Neuron (in vitro differentiated cells): ENCODE data around the gene LRP8.

Source experiments
- H2AFZ ChIP-seq: one replicate; pipeline ENCODE4 v1.6.1; 2013; ENCODE audit warnings: low read depth, mild to moderate bottlenecking, inconsistent platforms, low read length, moderate library complexity
- H3K27me3 ChIP-seq: one replicate; pipeline ENCODE4 v1.6.1; 2013; ENCODE audit warnings: low read length; ENCODE audit not compliant: insufficient read depth
- H3K36me3 ChIP-seq: one replicate; pipeline ENCODE4 v1.6.1; 2013; ENCODE audit warnings: low read length; ENCODE audit not compliant: insufficient read depth
- H3K4me1 ChIP-seq: one replicate; pipeline ENCODE4 v1.6.1; 2013; ENCODE audit warnings: low read length; ENCODE audit not compliant: insufficient read depth
- H3K4me3 ChIP-seq: 2 replicates; pipeline ENCODE4 v1.5.1; 2013; ENCODE audit warnings: mild to moderate bottlenecking, low read length, moderate library complexity
- H3K9me3 ChIP-seq: one replicate; pipeline ENCODE4 v1.6.1; 2013; ENCODE audit warnings: low read length

LRP8 gene

GRCh38 chr1:53328009-53328461, at the start of gene LRP8:
TSS of gene LRP8 (minus strand) at chr1:53328070. CDS start at chr1:53327912, 158 bp downstream.
- Histone ChIP-seq H3K4me3 (peak within 1 kb of the TSS; percentile 78), H2AFZ (peak within 1 kb of the TSS; percentile 76), H3K4me1 (peaks cover 16% of the 10 kb centered on the region), H3K36me3 (peaks cover 10% of the 10 kb centered on the region), H3K27me3 (peaks cover 7% of the 10 kb centered on the region), H3K9me3 (no peaks in the 10 kb centered on the region)

- H3K36me3 ChIP-seq = no peaks in the 10 kb centered on the region
Measured at GRCh38 chr1:53377438-53377841, 49.6 kb upstream of the LRP8 start.

GRCh38 chr1:53376742-53377437, 49.0 kb upstream of the LRP8 start:
- H3K4me1 ChIP-seq = no peaks in the 10 kb centered on the region
- no peaks in the 10 kb centered on the region for H3K36me3 ChIP-seq
- H2AFZ ChIP-seq = no peak overlapping the region
- H3K27me3 ChIP-seq = peaks cover 15% of the 10 kb centered on the region
- H3K9me3 ChIP-seq = no peaks in the 10 kb centered on the region
- H3K4me3 ChIP-seq = no peak overlapping the region

More at GRCh38 chr1:53377438-53377841, 49.6 kb upstream of the LRP8 start:
- no peaks in the 10 kb centered on the region for H3K9me3 ChIP-seq
- peaks cover 10% of the 10 kb centered on the region for H3K27me3 ChIP-seq
- H2AFZ ChIP-seq = no peak overlapping the region
- no peaks in the 10 kb centered on the region for H3K4me1 ChIP-seq
- H3K4me3 ChIP-seq = no peak overlapping the region

- peaks cover 18% of the 10 kb centered on the region for H3K27me3 ChIP-seq
- no peaks in the 10 kb centered on the region for H3K36me3 ChIP-seq
- no peaks in the 10 kb centered on the region for H3K4me1 ChIP-seq
- no peaks in the 10 kb centered on the region for H3K9me3 ChIP-seq
- H2AFZ ChIP-seq = no peak overlapping the region
- no peak overlapping the region for H3K4me3 ChIP-seq
Measured at GRCh38 chr1:53376041-53376461, 48.2 kb upstream of the LRP8 start.

- Histone ChIP-seq H3K4me1 (no peaks in the 10 kb centered on the region), H2AFZ (no peak overlapping the region), H3K36me3 (no peaks in the 10 kb centered on the region), H3K9me3 (no peaks in the 10 kb centered on the region), H3K4me3 (no peak overlapping the region), H3K27me3 (peaks cover 18% of the 10 kb centered on the region)
Measured at GRCh38 chr1:53375440-53375839, 47.6 kb upstream of the LRP8 start.

GRCh38 chr1:53373246-53373645, 45.4 kb upstream of the LRP8 start:
- Histone ChIP-seq H3K27me3 (peaks cover 15% of the 10 kb centered on the region), H2AFZ (no peak overlapping the region), H3K4me1 (no peaks in the 10 kb centered on the region), H3K4me3 (no peak overlapping the region), H3K36me3 (no peaks in the 10 kb centered on the region), H3K9me3 (no peaks in the 10 kb centered on the region)

- Histone ChIP-seq H2AFZ (no peak overlapping the region), H3K4me3 (no peak overlapping the region), H3K36me3 (no peaks in the 10 kb centered on the region), H3K9me3 (no peaks in the 10 kb centered on the region), H3K4me1 (no peaks in the 10 kb centered on the region), H3K27me3 (peaks cover 12% of the 10 kb centered on the region)
Measured at GRCh38 chr1:53372501-53372951, 44.7 kb upstream of the LRP8 start.

GRCh38 chr1:53371851-53372250, 44.0 kb upstream of the LRP8 start:
- peaks cover 12% of the 10 kb centered on the region for H3K27me3 ChIP-seq
- H3K4me1 ChIP-seq = no peaks in the 10 kb centered on the region
- no peak overlapping the region for H3K4me3 ChIP-seq
- no peak overlapping the region for H2AFZ ChIP-seq
- H3K36me3 ChIP-seq = no peaks in the 10 kb centered on the region
- no peaks in the 10 kb centered on the region for H3K9me3 ChIP-seq

GRCh38 chr1:53371121-53371666, 43.3 kb upstream of the LRP8 start:
- peaks cover 12% of the 10 kb centered on the region for H3K27me3 ChIP-seq
- H3K4me1 ChIP-seq = no peaks in the 10 kb centered on the region
- no peak overlapping the region for H2AFZ ChIP-seq
- no peak overlapping the region for H3K4me3 ChIP-seq
- no peaks in the 10 kb centered on the region for H3K36me3 ChIP-seq
- no peaks in the 10 kb centered on the region for H3K9me3 ChIP-seq

GRCh38 chr1:53370369-53370961, 42.6 kb upstream of the LRP8 start:
- no peaks in the 10 kb centered on the region for H3K4me1 ChIP-seq
- H2AFZ ChIP-seq = no peak overlapping the region
- peaks cover 15% of the 10 kb centered on the region for H3K27me3 ChIP-seq
- H3K36me3 ChIP-seq = no peaks in the 10 kb centered on the region
- H3K9me3 ChIP-seq = no peaks in the 10 kb centered on the region
- no peak overlapping the region for H3K4me3 ChIP-seq

GRCh38 chr1:53369761-53370160, 41.9 kb upstream of the LRP8 start:
- H2AFZ ChIP-seq = no peak overlapping the region
- H3K27me3 ChIP-seq = peaks cover 13% of the 10 kb centered on the region
- H3K4me1 ChIP-seq = no peaks in the 10 kb centered on the region
- no peak overlapping the region for H3K4me3 ChIP-seq
- H3K36me3 ChIP-seq = no peaks in the 10 kb centered on the region
- H3K9me3 ChIP-seq = no peaks in the 10 kb centered on the region

- H3K9me3 ChIP-seq = no peaks in the 10 kb centered on the region
- H3K4me1 ChIP-seq = no peaks in the 10 kb centered on the region
- peaks cover 13% of the 10 kb centered on the region for H3K27me3 ChIP-seq
- no peaks in the 10 kb centered on the region for H3K36me3 ChIP-seq
- H3K4me3 ChIP-seq = no peak overlapping the region
- H2AFZ ChIP-seq = no peak overlapping the region
Measured at GRCh38 chr1:53369034-53369750, 41.3 kb upstream of the LRP8 start.
